Nephron (organoid): ENCODE measurements around the gene CLNK.

Source experiments
- H3K27ac Mint-ChIP-seq, 3 experiments: 2 replicates each; pipeline ENCODE4 v1.8.0; 2020; ENCODE audit warnings: mixed read lengths in 3 of 3, mild to moderate bottlenecking in 2 of 3, moderate library complexity in 1 of 3
- H3K27me3 Mint-ChIP-seq: 2 replicates; pipeline ENCODE4 v1.8.0; 2021; ENCODE audit warnings: low read depth, mild to moderate bottlenecking, moderate library complexity, mixed read lengths
- H3K36me3 Mint-ChIP-seq: 2 replicates; pipeline ENCODE4 v1.8.0; 2020; ENCODE audit warnings: low read depth, mixed read lengths
- H3K4me1 Mint-ChIP-seq: 2 replicates; pipeline ENCODE4 v1.8.0; 2020; ENCODE audit warnings: mixed read lengths
- H3K4me3 Mint-ChIP-seq, 3 experiments: 2 replicates each; pipeline ENCODE4 v1.8.0; 2020; ENCODE audit warnings: mild to moderate bottlenecking in 3 of 3, mixed read lengths in 3 of 3, moderate library complexity in 2 of 3
- H3K9me3 Mint-ChIP-seq: 2 replicates; pipeline ENCODE4 v1.8.0; 2020; ENCODE audit warnings: mixed read lengths
- TF ChIP-seq, protein P1 (sequence below), 3 experiments: fragments of 200-600 bp; sonication (generic); IDR thresholded peaks; one replicate each; pipeline ENCODE4 v1.5.0; 2021; ENCODE audit warnings: antibody characterized with exemption in 3 of 3; ENCODE audit not compliant: unreplicated experiment in 3 of 3

Gene CLNK

DNA sequence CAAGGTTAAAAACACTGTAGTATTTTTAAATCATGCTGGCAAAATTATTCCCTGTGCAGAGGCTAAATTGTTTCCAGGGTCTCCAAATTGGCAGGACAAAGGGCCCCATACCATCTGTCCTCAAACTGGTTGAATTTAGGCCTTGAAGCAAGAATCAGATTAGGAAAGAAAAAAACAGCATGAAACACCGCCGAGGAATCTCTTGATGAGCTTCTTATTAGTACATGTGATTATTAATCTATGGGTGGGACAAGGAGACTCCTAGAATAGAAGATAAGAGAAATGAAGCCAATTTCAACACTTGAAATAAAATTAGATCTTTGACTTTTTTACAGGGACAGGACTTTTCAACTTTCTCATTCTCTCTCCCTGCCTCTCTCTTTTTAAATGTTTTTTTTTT is 7.1 kb upstream of the CLNK start:
- Mint-ChIP-seq H3K27me3 (no peaks in the 10 kb centered on the region), H3K36me3 (no peaks in the 10 kb centered on the region), H3K4me1 (no peaks in the 10 kb centered on the region), H3K9me3 (no peaks in the 10 kb centered on the region), H3K27ac (no peak overlapping the region), H3K4me3 (no peak overlapping the region)
- TF ChIP-seq, protein P1, sequence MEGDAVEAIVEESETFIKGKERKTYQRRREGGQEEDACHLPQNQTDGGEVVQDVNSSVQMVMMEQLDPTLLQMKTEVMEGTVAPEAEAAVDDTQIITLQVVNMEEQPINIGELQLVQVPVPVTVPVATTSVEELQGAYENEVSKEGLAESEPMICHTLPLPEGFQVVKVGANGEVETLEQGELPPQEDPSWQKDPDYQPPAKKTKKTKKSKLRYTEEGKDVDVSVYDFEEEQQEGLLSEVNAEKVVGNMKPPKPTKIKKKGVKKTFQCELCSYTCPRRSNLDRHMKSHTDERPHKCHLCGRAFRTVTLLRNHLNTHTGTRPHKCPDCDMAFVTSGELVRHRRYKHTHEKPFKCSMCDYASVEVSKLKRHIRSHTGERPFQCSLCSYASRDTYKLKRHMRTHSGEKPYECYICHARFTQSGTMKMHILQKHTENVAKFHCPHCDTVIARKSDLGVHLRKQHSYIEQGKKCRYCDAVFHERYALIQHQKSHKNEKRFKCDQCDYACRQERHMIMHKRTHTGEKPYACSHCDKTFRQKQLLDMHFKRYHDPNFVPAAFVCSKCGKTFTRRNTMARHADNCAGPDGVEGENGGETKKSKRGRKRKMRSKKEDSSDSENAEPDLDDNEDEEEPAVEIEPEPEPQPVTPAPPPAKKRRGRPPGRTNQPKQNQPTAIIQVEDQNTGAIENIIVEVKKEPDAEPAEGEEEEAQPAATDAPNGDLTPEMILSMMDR (IDR thresholded peaks at IDR 0.05; ENCODE audit: unreplicated experiment in 3 of 3), result no peak

- Mint-ChIP-seq H3K27me3 (no peaks in the 10 kb centered on the region), H3K4me1 (no peaks in the 10 kb centered on the region), H3K27ac (no peak overlapping the region), H3K9me3 (no peaks in the 10 kb centered on the region), H3K4me3 (no peak overlapping the region), H3K36me3 (no peaks in the 10 kb centered on the region)
- TF ChIP-seq, protein P1 (IDR thresholded peaks at IDR 0.05; ENCODE audit: unreplicated experiment in 3 of 3), result no peak
Observed at GRCh38 chr4:10690185-10690907, 5.8 kb upstream of the CLNK start.

DNA sequence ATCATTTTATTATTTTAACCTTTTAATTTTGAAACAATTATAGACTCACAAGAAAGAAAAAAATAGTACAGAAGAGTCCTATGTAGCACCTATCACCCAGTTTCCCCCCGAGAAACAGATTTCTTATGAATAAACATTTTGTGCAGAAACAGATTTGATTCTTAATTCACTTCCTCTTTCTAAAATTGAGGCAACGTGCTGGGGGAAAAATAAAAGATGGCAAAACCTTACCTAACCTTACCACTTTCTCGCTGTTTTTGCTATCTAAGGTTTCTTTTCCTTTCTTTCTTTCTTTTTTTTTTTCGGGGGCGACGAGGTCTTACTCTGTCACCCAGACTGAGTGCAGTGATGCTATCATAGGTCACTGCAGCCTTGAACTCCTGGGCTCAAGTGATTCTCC is 4.3 kb upstream of the CLNK start:
- no peak overlapping the region for H3K4me3 Mint-ChIP-seq
- H3K9me3 Mint-ChIP-seq, result no peaks in the 10 kb centered on the region
- H3K4me1 Mint-ChIP-seq, result no peaks in the 10 kb centered on the region
- TF ChIP-seq, protein P1 (IDR thresholded peaks at IDR 0.05; ENCODE audit: unreplicated experiment in 3 of 3), result no peak
- H3K27me3 Mint-ChIP-seq, result no peaks in the 10 kb centered on the region
- H3K36me3 Mint-ChIP-seq, result no peaks in the 10 kb centered on the region
- no peak overlapping the region for H3K27ac Mint-ChIP-seq

- Mint-ChIP-seq H3K36me3 (no peaks in the 10 kb centered on the region), H3K4me3 (no peak overlapping the region), H3K9me3 (no peaks in the 10 kb centered on the region), H3K4me1 (no peaks in the 10 kb centered on the region), H3K27me3 (no peaks in the 10 kb centered on the region), H3K27ac (no peak overlapping the region)
- TF ChIP-seq, protein P1 (IDR thresholded peaks at IDR 0.05; ENCODE audit: unreplicated experiment in 3 of 3), result no peak
Observed at GRCh38 chr4:10688022-10688421, 3.5 kb upstream of the CLNK start.

DNA sequence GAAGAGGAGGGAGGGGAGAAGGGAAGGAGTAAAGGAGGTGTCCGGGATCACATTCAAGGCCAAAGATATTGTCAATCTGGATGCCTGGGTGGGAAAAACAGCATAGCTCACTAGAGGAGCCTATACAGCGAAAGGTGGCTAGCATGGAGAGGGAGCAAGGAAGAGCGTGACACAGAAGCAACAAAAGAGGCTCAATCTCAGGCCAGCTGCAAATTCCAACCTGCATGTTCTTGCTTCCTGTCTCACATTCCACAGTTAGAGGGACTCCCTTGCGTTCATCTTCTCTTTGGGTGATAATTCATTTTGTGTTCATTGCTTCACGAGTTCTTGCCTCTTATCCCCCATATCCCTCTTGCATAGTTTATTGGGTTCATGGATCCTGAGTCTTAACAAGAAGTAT is 3.0 kb upstream of the CLNK start:
- no peaks in the 10 kb centered on the region for H3K4me1 Mint-ChIP-seq
- no peaks in the 10 kb centered on the region for H3K9me3 Mint-ChIP-seq
- no peaks in the 10 kb centered on the region for H3K27me3 Mint-ChIP-seq
- TF ChIP-seq, protein P1 (IDR thresholded peaks at IDR 0.05; ENCODE audit: unreplicated experiment in 3 of 3), result no peak
- H3K4me3 Mint-ChIP-seq, result no peak overlapping the region
- H3K27ac Mint-ChIP-seq, result no peak overlapping the region
- H3K36me3 Mint-ChIP-seq, result no peaks in the 10 kb centered on the region

GRCh38 chr4:10682397-10682796 is 2.2 kb downstream of the CLNK start:
- no peak overlapping the region for H3K4me3 Mint-ChIP-seq
- H3K9me3 Mint-ChIP-seq, result no peaks in the 10 kb centered on the region

More at GRCh38 chr4:10682397-10682796, 2.2 kb downstream of the CLNK start:
- H3K27ac Mint-ChIP-seq, result no peak overlapping the region
- no peaks in the 10 kb centered on the region for H3K36me3 Mint-ChIP-seq
- no peaks in the 10 kb centered on the region for H3K27me3 Mint-ChIP-seq
- no peaks in the 10 kb centered on the region for H3K4me1 Mint-ChIP-seq
- TF ChIP-seq, protein P1 (IDR thresholded peaks at IDR 0.05; ENCODE audit: unreplicated experiment in 3 of 3), result no peak
